Peyer's patch (tissue), 4 donors: ENCODE results near the gene SCGB1C2.

Experiments
- POLR2A ChIP-seq, 2 donors: fragments of 450-650 bp; IDR thresholded peaks; one replicate each; pipeline ENCODE4 v1.5.1; 2017; ENCODE audit warnings: antibody characterized with exemption in 2 of 2, mild to moderate bottlenecking in 2 of 2, moderate library complexity in 2 of 2
- TF ChIP-seq, protein P1 (sequence below), 6 experiments: fragments of 450-650 bp in 4 of 6; fragments of 200-600 bp in 2 of 6; sonication (generic) in 1 of 6; IDR thresholded peaks; one replicate each; pipeline ENCODE4 v1.5.1; 2017 to 2019; ENCODE audit warnings: antibody characterized with exemption in 6 of 6, mild to moderate bottlenecking in 3 of 6, moderate library complexity in 1 of 6

DNA sequence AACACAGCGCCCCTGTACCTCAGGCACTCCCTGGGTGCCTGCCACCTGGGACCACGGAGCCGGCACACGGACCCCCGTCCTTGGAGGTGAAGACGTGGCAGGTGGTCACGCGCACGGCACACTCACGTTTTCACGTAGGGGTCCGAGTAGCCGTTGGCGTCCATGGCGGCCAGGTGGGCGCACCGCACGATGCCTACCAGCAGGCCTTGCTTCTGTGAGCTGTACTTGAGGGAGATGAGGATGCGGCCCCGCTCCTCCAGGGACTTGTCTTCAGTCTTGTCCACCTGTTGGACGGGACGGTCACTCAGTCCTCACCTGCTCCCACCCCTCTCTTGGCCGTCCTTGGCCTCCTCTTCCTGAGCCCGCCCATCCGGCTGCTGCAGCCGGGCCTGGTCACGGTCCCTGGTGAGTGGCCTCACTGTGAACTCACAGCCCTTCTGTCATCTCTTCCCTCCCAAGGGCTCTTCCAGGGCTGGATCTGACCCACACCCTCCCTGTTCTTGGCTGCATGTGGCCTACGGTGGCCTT lies 18.8 kb downstream of the SCGB1C2 start:
- TF ChIP-seq, protein P1, sequence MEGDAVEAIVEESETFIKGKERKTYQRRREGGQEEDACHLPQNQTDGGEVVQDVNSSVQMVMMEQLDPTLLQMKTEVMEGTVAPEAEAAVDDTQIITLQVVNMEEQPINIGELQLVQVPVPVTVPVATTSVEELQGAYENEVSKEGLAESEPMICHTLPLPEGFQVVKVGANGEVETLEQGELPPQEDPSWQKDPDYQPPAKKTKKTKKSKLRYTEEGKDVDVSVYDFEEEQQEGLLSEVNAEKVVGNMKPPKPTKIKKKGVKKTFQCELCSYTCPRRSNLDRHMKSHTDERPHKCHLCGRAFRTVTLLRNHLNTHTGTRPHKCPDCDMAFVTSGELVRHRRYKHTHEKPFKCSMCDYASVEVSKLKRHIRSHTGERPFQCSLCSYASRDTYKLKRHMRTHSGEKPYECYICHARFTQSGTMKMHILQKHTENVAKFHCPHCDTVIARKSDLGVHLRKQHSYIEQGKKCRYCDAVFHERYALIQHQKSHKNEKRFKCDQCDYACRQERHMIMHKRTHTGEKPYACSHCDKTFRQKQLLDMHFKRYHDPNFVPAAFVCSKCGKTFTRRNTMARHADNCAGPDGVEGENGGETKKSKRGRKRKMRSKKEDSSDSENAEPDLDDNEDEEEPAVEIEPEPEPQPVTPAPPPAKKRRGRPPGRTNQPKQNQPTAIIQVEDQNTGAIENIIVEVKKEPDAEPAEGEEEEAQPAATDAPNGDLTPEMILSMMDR (IDR thresholded peaks at IDR 0.05) = no peak
- TF ChIP-seq POLR2A (IDR thresholded peaks at IDR 0.05) = no peak
